ENCODE data around the gene LINC01488. TPM values are rescaled to one million over a fixed set of nuclear protein-coding genes. Genes with fewer than 3 reads are reported as not detected.

The LINC01488 gene
- total and polyA plus RNA-seq, 10 of the 15 experiments (the other 5 are each of a cell fraction or from before 2014, with no cell fraction given): not detected

DNA sequence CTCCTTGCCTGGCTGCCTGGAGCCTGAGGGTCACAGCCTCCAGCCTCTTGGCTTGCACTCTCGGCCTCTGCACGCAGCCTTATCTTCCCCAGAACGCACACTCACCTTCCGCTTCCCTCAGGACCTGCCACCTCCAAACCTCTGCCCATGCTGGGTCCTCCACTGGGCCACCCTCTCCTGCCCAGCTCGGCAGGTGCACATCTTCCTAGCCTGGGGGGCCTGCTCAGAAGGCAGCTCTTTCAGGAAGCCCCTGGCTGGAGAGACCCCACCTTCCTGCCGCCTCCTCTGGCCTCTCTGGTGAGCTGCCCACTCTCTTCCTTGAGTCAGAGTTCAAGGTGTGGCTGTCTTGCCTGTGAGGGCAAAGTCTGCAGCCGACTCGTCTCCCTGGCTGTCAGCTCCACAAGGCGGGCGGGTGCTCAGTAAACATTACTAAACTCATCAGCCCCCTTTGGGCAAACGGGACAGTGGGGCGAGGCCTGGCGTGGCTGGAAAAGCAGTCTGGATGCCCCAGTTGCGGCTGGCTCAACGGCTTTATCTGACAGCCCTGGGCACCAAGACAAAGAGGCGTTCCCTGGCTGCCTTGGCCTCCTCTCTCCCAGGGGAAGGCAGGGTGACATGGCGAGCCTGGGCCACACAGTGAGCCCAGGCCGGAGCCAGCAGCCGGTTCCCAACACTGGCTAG lies 1.7 kb upstream of the LINC01488 start (continued):
- TF ChIP-seq, protein P1, sequence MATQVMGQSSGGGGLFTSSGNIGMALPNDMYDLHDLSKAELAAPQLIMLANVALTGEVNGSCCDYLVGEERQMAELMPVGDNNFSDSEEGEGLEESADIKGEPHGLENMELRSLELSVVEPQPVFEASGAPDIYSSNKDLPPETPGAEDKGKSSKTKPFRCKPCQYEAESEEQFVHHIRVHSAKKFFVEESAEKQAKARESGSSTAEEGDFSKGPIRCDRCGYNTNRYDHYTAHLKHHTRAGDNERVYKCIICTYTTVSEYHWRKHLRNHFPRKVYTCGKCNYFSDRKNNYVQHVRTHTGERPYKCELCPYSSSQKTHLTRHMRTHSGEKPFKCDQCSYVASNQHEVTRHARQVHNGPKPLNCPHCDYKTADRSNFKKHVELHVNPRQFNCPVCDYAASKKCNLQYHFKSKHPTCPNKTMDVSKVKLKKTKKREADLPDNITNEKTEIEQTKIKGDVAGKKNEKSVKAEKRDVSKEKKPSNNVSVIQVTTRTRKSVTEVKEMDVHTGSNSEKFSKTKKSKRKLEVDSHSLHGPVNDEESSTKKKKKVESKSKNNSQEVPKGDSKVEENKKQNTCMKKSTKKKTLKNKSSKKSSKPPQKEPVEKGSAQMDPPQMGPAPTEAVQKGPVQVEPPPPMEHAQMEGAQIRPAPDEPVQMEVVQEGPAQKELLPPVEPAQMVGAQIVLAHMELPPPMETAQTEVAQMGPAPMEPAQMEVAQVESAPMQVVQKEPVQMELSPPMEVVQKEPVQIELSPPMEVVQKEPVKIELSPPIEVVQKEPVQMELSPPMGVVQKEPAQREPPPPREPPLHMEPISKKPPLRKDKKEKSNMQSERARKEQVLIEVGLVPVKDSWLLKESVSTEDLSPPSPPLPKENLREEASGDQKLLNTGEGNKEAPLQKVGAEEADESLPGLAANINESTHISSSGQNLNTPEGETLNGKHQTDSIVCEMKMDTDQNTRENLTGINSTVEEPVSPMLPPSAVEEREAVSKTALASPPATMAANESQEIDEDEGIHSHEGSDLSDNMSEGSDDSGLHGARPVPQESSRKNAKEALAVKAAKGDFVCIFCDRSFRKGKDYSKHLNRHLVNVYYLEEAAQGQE (IDR thresholded peaks at IDR 0.05; ENCODE audit: low read depth, low read length): no peak
- no peak for TF ChIP-seq IKZF1 (conservative IDR thresholded peaks at IDR 0.05)
- TF ChIP-seq, protein P2, sequence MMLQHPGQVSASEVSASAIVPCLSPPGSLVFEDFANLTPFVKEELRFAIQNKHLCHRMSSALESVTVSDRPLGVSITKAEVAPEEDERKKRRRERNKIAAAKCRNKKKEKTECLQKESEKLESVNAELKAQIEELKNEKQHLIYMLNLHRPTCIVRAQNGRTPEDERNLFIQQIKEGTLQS (IDR thresholded peaks at IDR 0.05; ENCODE audit: borderline replicate concordance, extremely low read depth, low read depth, low read length): no peak
- no peak for TF ChIP-seq EP300 (IDR thresholded peaks at IDR 0.05; ENCODE audit: borderline replicate concordance in 1 of 2, control insufficient read depth in 1 of 2, low read depth in 2 of 2, low read length in 2 of 2)

DNA sequence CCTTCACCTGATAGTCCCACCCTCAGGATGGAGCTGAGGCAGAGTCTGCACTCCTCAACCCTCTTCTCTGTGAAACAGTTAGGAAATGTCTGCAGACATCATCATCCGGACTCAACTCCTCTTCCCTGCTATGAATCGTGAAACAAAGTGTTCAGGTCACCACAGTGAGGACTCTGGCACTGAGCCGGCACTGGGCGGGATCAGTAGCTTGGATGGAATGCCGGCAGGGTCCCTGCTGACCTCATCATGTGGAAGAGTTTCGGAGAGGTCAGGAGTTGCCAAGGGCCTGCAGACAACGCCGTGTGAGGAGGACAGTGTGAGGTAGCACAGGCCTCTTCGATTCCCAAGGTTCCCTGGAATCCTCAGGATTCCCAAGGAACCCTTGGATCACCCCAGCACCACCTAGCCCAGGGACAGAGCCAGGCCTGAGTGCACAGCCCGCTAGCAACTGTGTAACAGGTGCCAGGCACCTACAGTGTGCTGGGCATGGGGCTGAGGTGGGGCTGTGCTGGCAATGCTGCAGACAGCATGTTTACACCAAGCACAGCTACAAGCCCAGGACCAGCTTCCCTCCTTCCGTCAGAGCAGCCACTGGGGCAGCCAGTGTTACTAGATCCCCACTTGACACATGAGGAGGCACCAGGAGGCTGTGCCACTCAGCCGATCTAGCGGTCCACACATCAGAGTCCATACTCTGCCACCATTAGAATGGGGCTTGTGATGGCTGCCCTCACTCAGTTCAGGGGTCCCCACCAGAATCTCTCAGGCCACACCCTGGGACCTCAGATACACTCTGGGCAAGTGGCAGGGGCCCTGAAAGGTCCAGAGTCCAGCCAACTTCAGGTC lies 693 bp upstream of the LINC01488 start:
- FAIRE-seq: no peak
- ATAC-seq: no peak
- H3K27me3 ChIP-seq (replicated peaks in 1 of 2; ENCODE audit: control insufficient read depth in 2 of 2, insufficient read depth in 2 of 2, low read length in 1 of 2): peaks cover 0 to 2% of the 10 kb centered on the region in 2 experiments; a peak in 3 of 4 replicates
- SMC1A ChIA-PET (ENCODE audit: uncharacterized antibody, unreplicated experiment): no interaction called here
- CTCF ChIA-PET: interaction anchor here (0.7 kb wide), 1 partner anchor 326 kb away, joined by 3 read pairs; no protein-coding TSS in a partner anchor
- H2AFZ ChIP-seq (ENCODE audit: control insufficient read depth, low read depth, low read length): no peak overlapping the region
- RAD21 ChIA-PET (ENCODE audit: unreplicated experiment): no interaction called here
- no peaks in the 10 kb centered on the region for H3K4me1 ChIP-seq (ENCODE audit: control insufficient read depth, insufficient read depth, low read length)
- no peak for DNase-seq (ENCODE audit: low read depth, low spot score)
- no peaks in the 10 kb centered on the region for H3K36me3 ChIP-seq (ENCODE audit: control insufficient read depth in 2 of 2, insufficient read depth in 2 of 2, low read length in 1 of 2)
- in situ Hi-C loops (cut with MboI): no loop called here
- H3K9me3 ChIP-seq (replicated peaks; ENCODE audit: control insufficient read depth, insufficient read depth, low read length): no peaks in the 10 kb centered on the region; the same call in 2 of the 3 replicates
- no peaks in the 10 kb centered on the region for H4K20me1 ChIP-seq (ENCODE audit: control insufficient read depth, insufficient read depth)
- H3K9ac ChIP-seq (ENCODE audit: control insufficient read depth, insufficient read depth, low read length): no peak overlapping the region
- intact Hi-C loops (cut with micrococcal nuclease; ENCODE audit: unreplicated experiment): no loop called here
- POLR2A ChIA-PET: no interaction called here
- 28% methylated on average over 13 of the region's 13 CpGs for WGBS (ENCODE audit: insufficient coverage, insufficient replicate concordance, low lambda C conversion rate, missing lambda C conversion rate)
- H3K4me2 ChIP-seq (ENCODE audit: control insufficient read depth, insufficient read depth): no peak overlapping the region
- no TSS peak for BruUV-seq (replicated peaks)
- H3K27ac ChIP-seq (ENCODE audit: control insufficient read depth, insufficient read depth): no peak overlapping the region
- H3K4me3 ChIP-seq: no peak overlapping the region
- no peaks in the 10 kb centered on the region for H3K79me2 ChIP-seq (ENCODE audit: control insufficient read depth, insufficient read depth, low read length)
- TF ChIP-seq PML (IDR thresholded peaks at IDR 0.05; ENCODE audit: low read length) (no peak), SREBF2 (IDR thresholded peaks at IDR 0.05; ENCODE audit: low read length) (no peak), BCL11A (IDR thresholded peaks at IDR 0.05; ENCODE audit: low read depth, low read length) (no peak), NFXL1 (IDR thresholded peaks at IDR 0.05; ENCODE audit: borderline replicate concordance) (no peak), ZNF384 (IDR thresholded peaks at IDR 0.05; ENCODE audit: borderline replicate concordance, low read depth, low read length) (no peak), RAD21 (IDR thresholded peaks at IDR 0.05; ENCODE audit: insufficient read depth, low read depth, low read length) (no peak), BMI1 (IDR thresholded peaks at IDR 0.05; ENCODE audit: borderline replicate concordance) (no peak), CEBPB (IDR thresholded peaks at IDR 0.05; ENCODE audit: borderline replicate concordance in 1 of 2, low read depth in 2 of 2, low read length in 2 of 2) (no peak)
